HG03520 (cell line): ENCODE data around the gene ASIC2.

Source experiments
- ATAC-seq: cut with Tn5 transposase; IDR thresholded peaks from one replicate; pipeline ENCODE4 v1.9.1; 2021; ENCODE audit warnings: mild to moderate bottlenecking, moderate library complexity; ENCODE audit not compliant: unreplicated experiment

Gene ASIC2

GRCh38 chr17:33288954-33289353 lies 4.1 kb downstream of the ASIC2 start:
- ATAC-seq = no peak

- no peak for ATAC-seq
These were observed 5.9 kb downstream of the ASIC2 start for GRCh38 chr17:33287096-33287725.

- ATAC-seq = no peak
These were observed 7.7 kb downstream of the ASIC2 start for GRCh38 chr17:33285413-33285812.

- no peak for ATAC-seq
These were observed 9.1 kb downstream of the ASIC2 start for GRCh38 chr17:33284022-33284421.

- ATAC-seq = no peak
These were observed 12.7 kb downstream of the ASIC2 start for GRCh38 chr17:33280162-33280943.

GRCh38 chr17:33277436-33278100 lies 15.5 kb downstream of the ASIC2 start:
- ATAC-seq = no peak

- no peak for ATAC-seq
These were observed 19.2 kb downstream of the ASIC2 start for GRCh38 chr17:33273743-33274410.

GRCh38 chr17:33273271-33273670 lies 19.8 kb downstream of the ASIC2 start:
- ATAC-seq = no peak

GRCh38 chr17:33272438-33272837 lies 20.7 kb downstream of the ASIC2 start:
- ATAC-seq = no peak

- no peak for ATAC-seq
These were observed 23.6 kb downstream of the ASIC2 start for GRCh38 chr17:33269337-33270060.

GRCh38 chr17:33267851-33268548 lies 25.1 kb downstream of the ASIC2 start:
- no peak for ATAC-seq

- ATAC-seq = no peak
These were observed 25.8 kb downstream of the ASIC2 start for GRCh38 chr17:33267271-33267790.

- no peak for ATAC-seq
These were observed 26.5 kb downstream of the ASIC2 start for GRCh38 chr17:33266611-33267010.

- no peak for ATAC-seq
These were observed 27.0 kb downstream of the ASIC2 start for GRCh38 chr17:33266116-33266515.

GRCh38 chr17:33263396-33263795 lies 29.7 kb downstream of the ASIC2 start:
- ATAC-seq = no peak

- ATAC-seq = no peak
These were observed 30.6 kb downstream of the ASIC2 start for GRCh38 chr17:33262266-33263123.

GRCh38 chr17:33261820-33262219 lies 31.3 kb downstream of the ASIC2 start:
- ATAC-seq = no peak

- ATAC-seq = no peak
These were observed 32.5 kb downstream of the ASIC2 start for GRCh38 chr17:33260638-33261037.

GRCh38 chr17:33258296-33258695 lies 34.8 kb downstream of the ASIC2 start:
- no peak for ATAC-seq
